NT2/D1 (cell line): Measurements from ENCODE around the gene GDF7.
A peak's percentile ranks its signal among the peaks of the same experiment; 100 is the strongest.

Experiments
- DNase-seq: peaks from one replicate; pipeline ENCODE4 v3.0.0-alpha.2; 2011; ENCODE audit warnings: low read depth, low spot score
- H3K27me3 ChIP-seq: 2 replicates; pipeline ENCODE4 v1.6.0; 2011; ENCODE audit warnings: mild to moderate bottlenecking; ENCODE audit not compliant: insufficient read length, insufficient read depth
- H3K36me3 ChIP-seq: 2 replicates; pipeline ENCODE4 v1.6.1; 2011; ENCODE audit warnings: mild to moderate bottlenecking, low read length, mixed read lengths; ENCODE audit not compliant: insufficient read depth, insufficient read length
- H3K4me1 ChIP-seq: 2 replicates; pipeline ENCODE4 v1.5.1; 2011; ENCODE audit not compliant: insufficient read depth, insufficient read length
- H3K4me3 ChIP-seq: 2 replicates; pipeline ENCODE4 v1.5.1; 2011; ENCODE audit warnings: low read depth; ENCODE audit not compliant: insufficient read length
- H3K9ac ChIP-seq: 2 replicates; pipeline ENCODE4 v1.6.0; 2011; ENCODE audit warnings: low read depth; ENCODE audit not compliant: insufficient read length
- H3K9me3 ChIP-seq: 2 replicates; pipeline ENCODE4 v1.5.1; 2011; ENCODE audit warnings: mild to moderate bottlenecking, low read length; ENCODE audit not compliant: insufficient read depth
- SUZ12 ChIP-seq: IDR thresholded peaks from 2 replicates; pipeline ENCODE4 v1.6.1; 2011; ENCODE audit not compliant: insufficient read length, insufficient read depth; ENCODE audit errors: extremely low read depth
- YY1 ChIP-seq: IDR thresholded peaks from 2 replicates; pipeline ENCODE4 v1.6.1; 2011; ENCODE audit not compliant: insufficient read length, insufficient read depth
- ZNF274 ChIP-seq: IDR thresholded peaks from 2 replicates; pipeline ENCODE4 v1.6.1; 2011; ENCODE audit warnings: mild to moderate bottlenecking, low read depth, low read length

The GDF7 gene

GRCh38 chr2:20670315-20671035 is 3.5 kb downstream of the GDF7 start:
- Histone ChIP-seq H3K9me3 (no peaks in the 10 kb centered on the region), H3K9ac (no peak overlapping the region), H3K36me3 (no peaks in the 10 kb centered on the region), H3K27me3 (peaks cover 35% of the 10 kb centered on the region), H3K4me1 (peaks cover 10% of the 10 kb centered on the region), H3K4me3 (no peak overlapping the region)
- no peak for TF ChIP-seq YY1
- no peak for TF ChIP-seq SUZ12
- no peak for TF ChIP-seq ZNF274
- DNase-seq = no peak

- peaks cover 13% of the 10 kb centered on the region for H3K4me1 ChIP-seq
- TF ChIP-seq YY1 = no peak
- TF ChIP-seq SUZ12 = no peak
- no peak for TF ChIP-seq ZNF274
- DNase-seq = no peak
- H3K36me3 ChIP-seq = no peaks in the 10 kb centered on the region
- peaks cover 27% of the 10 kb centered on the region for H3K27me3 ChIP-seq
- H3K9me3 ChIP-seq = no peaks in the 10 kb centered on the region
- H3K9ac ChIP-seq = no peak overlapping the region
- H3K4me3 ChIP-seq = no peak overlapping the region
Observed at GRCh38 chr2:20671036-20671735, 4.2 kb downstream of the GDF7 start.

- no peaks in the 10 kb centered on the region for H3K36me3 ChIP-seq
- no peak for DNase-seq
- no peak for TF ChIP-seq YY1
- no peak for TF ChIP-seq SUZ12
- no peak for TF ChIP-seq ZNF274
- peaks cover 13% of the 10 kb centered on the region for H3K4me1 ChIP-seq
- no peaks in the 10 kb centered on the region for H3K9me3 ChIP-seq
- H3K4me3 ChIP-seq = no peak overlapping the region
- no peak overlapping the region for H3K9ac ChIP-seq
- peaks cover 23% of the 10 kb centered on the region for H3K27me3 ChIP-seq
Observed at GRCh38 chr2:20671736-20672080, 4.8 kb downstream of the GDF7 start.

- Histone ChIP-seq H3K4me1 (peaks cover 13% of the 10 kb centered on the region), H3K9ac (peak overlapping the region; percentile 44), H3K9me3 (no peaks in the 10 kb centered on the region), H3K4me3 (no peak overlapping the region), H3K27me3 (peaks cover 23% of the 10 kb centered on the region), H3K36me3 (no peaks in the 10 kb centered on the region)
- no peak for TF ChIP-seq YY1
- TF ChIP-seq SUZ12 = no peak
- no peak for TF ChIP-seq ZNF274
- no peak for DNase-seq
Observed at GRCh38 chr2:20672201-20672951, 5.4 kb downstream of the GDF7 start.

GRCh38 chr2:20673686-20674308 is 6.9 kb downstream of the GDF7 start:
- no peak overlapping the region for H3K9ac ChIP-seq
- no peaks in the 10 kb centered on the region for H3K9me3 ChIP-seq
- H3K27me3 ChIP-seq = peaks cover 9% of the 10 kb centered on the region
- DNase-seq = no peak
- TF ChIP-seq YY1 (no peak), SUZ12 (no peak), ZNF274 (no peak)
- peaks cover 17% of the 10 kb centered on the region for H3K4me1 ChIP-seq
- H3K4me3 ChIP-seq = no peak overlapping the region
- no peaks in the 10 kb centered on the region for H3K36me3 ChIP-seq

- Histone ChIP-seq H3K4me1 (peaks cover 15% of the 10 kb centered on the region), H3K27me3 (peaks cover 4% of the 10 kb centered on the region), H3K36me3 (peaks cover 4% of the 10 kb centered on the region), H3K9ac (no peak overlapping the region), H3K9me3 (no peaks in the 10 kb centered on the region), H3K4me3 (no peak overlapping the region)
- TF ChIP-seq ZNF274 = no peak
- TF ChIP-seq SUZ12 = no peak
- TF ChIP-seq YY1 = no peak
- DNase-seq = no peak
Observed at GRCh38 chr2:20674309-20674965, 7.5 kb downstream of the GDF7 start.
